K562 (cell line): Measurements from ENCODE around the gene DPEP2NB. TPM values are rescaled to one million over a fixed set of nuclear protein-coding genes. Genes with fewer than 3 reads are reported as not detected.

Experiments
- ATF7 ChIP-seq: fragments of 450-650 bp; IDR thresholded peaks from 2 replicates; pipeline ENCODE4 v1.7.1; 2014; ENCODE audit warnings: mild to moderate bottlenecking, moderate library complexity
- BMI1 ChIP-seq: fragments of 150-350 bp; IDR thresholded peaks from 2 replicates; pipeline ENCODE4 v1.6.1; 2014; ENCODE audit warnings: low read length
- BRD9 ChIP-seq: fragments of 450-650 bp; IDR thresholded peaks from 2 replicates; pipeline ENCODE4 v1.6.1; 2018; ENCODE audit warnings: low read depth; ENCODE audit not compliant: partially characterized antibody
- CBFB ChIP-seq: sonication (generic); formaldehyde crosslinking; IDR thresholded peaks from 2 replicates; pipeline ENCODE4 v1.4.0; 2020; ENCODE audit warnings: mild to moderate bottlenecking, missing genetic modification reagents
- DMBX1 ChIP-seq: fragments of 250-450 bp; sonication (Bioruptor Pico); IDR thresholded peaks from 2 replicates; pipeline ENCODE4 v1.8.0; 2022; ENCODE audit warnings: inconsistent platforms, mild to moderate bottlenecking, moderate library complexity, borderline replicate concordance
- ETV5 ChIP-seq: sonication (generic); formaldehyde crosslinking; IDR thresholded peaks from 2 replicates; pipeline ENCODE4 v1.4.0; 2020; ENCODE audit warnings: low read depth, mild to moderate bottlenecking, missing genetic modification reagents
- FOS ChIP-seq: IDR thresholded peaks from 3 replicates; pipeline ENCODE4 v1.6.1; 2011; ENCODE audit not compliant: insufficient read length; ENCODE audit errors: extremely low read depth
- FOXM1 ChIP-seq, 2 experiments: fragments of 450-650 bp in 1 of 2; sonication (generic) in 1 of 2; formaldehyde crosslinking in 1 of 2; IDR thresholded peaks; 2 replicates each; pipeline versions ENCODE4 v1.6.1 to v1.9.0; 2017 to 2022; ENCODE audit warnings: low read depth in 2 of 2, mild to moderate bottlenecking in 2 of 2, missing genetic modification reagents in 1 of 2, moderate library complexity in 1 of 2
- FOXP1 ChIP-seq: sonication (generic); formaldehyde crosslinking; IDR thresholded peaks from 2 replicates; pipeline ENCODE4 v1.8.0; 2022; ENCODE audit warnings: mild to moderate bottlenecking, missing genetic modification reagents
- KAT7 ChIP-seq: sonication (generic); formaldehyde crosslinking; IDR thresholded peaks from 2 replicates; pipeline ENCODE4 v1.8.0; 2022; ENCODE audit warnings: missing genetic modification reagents, mild to moderate bottlenecking, borderline replicate concordance
- MYC ChIP-seq, 2 experiments: fragments of 250-450 bp in 1 of 2; sonication (Bioruptor Pico) in 1 of 2; IDR thresholded peaks; 2 replicates each; pipeline versions ENCODE4 v1.5.1 to v1.6.1; 2012 to 2021; ENCODE audit warnings: low read depth in 2 of 2, borderline replicate concordance in 1 of 2, improper control_type of control experiment in 1 of 2, low read length in 1 of 2, mild to moderate bottlenecking in 1 of 2, moderate library complexity in 1 of 2
- NEUROD1 ChIP-seq: fragments of 150-350 bp; IDR thresholded peaks from 2 replicates; pipeline ENCODE4 v1.6.1; 2014; ENCODE audit warnings: borderline replicate concordance, low read length, low read depth; ENCODE audit not compliant: partially characterized antibody
- PCBP1 ChIP-seq: fragments of 200-400 bp; formaldehyde crosslinking; IDR thresholded peaks from 2 replicates; pipeline ENCODE4 v1.6.1; 2018; ENCODE audit warnings: mild to moderate bottlenecking, low read depth, low read length; ENCODE audit not compliant: poor library complexity, severe bottlenecking
- RBM39 ChIP-seq: fragments of 200-400 bp; formaldehyde crosslinking; optimal IDR thresholded peaks from 2 replicates; pipeline ENCODE3; 2018; ENCODE audit warnings: low read depth, low read length
- RCOR1 ChIP-seq, 2 experiments: IDR thresholded peaks; 2 replicates each; pipeline ENCODE4 v1.6.1; 2012; ENCODE audit warnings: low read depth in 2 of 2, low read length in 2 of 2, borderline replicate concordance in 1 of 2, improper control_type of control experiment in 1 of 2
- SAP30 ChIP-seq: fragments of 200-600 bp; sonication (generic); IDR thresholded peaks from 2 replicates; pipeline ENCODE4 v1.6.1; 2012; ENCODE audit warnings: borderline replicate concordance, low read depth, mild to moderate bottlenecking, moderate library complexity, low read length, control low read depth, inconsistent platforms; ENCODE audit not compliant: insufficient read depth, poor library complexity, severe bottlenecking
- SMAD2 ChIP-seq: fragments of 150-350 bp; IDR thresholded peaks from 2 replicates; pipeline ENCODE4 v1.6.1; 2014; ENCODE audit warnings: low read depth, mild to moderate bottlenecking, low read length
- polyA plus RNA-seq, 8 experiments: library from polyadenylated mRNA; depleted of rRNA in 4 of 8; stranded (reverse) in 5 of 8; unstranded in 3 of 8; fragments of >200 nt; fragmentation: Nextera tagmentation in 2 of 8; fragmentation: Illumina TruSeq in 1 of 8; extraction: Ambion mirVana in 2 of 8; extraction: Trizol in 1 of 8; gene quantifications; 2 replicates each; pipeline versions ENCODE4 v1.2.1 to v1.2.3, GENCODE V29; 2011 to 2014; ENCODE audit warnings: inconsistent platforms in 1 of 8, missing spikeins in 1 of 8
- total RNA-seq, 7 experiments: library from RNA; depleted of rRNA in 6 of 7; stranded (reverse); fragments of >200 nt in 6 of 7; fragmentation: Illumina TruSeq in 2 of 7; extraction: Trizol in 2 of 7; gene quantifications; 2 replicates each; pipeline versions ENCODE4 v1.2.1 to v1.2.3, GENCODE V29; 2011 to 2021; ENCODE audit warnings: low replicate concordance in 1 of 7
- TF ChIP-seq, protein P1 (sequence below): fragments of 250-450 bp; sonication (Bioruptor Pico); IDR thresholded peaks from 2 replicates; pipeline ENCODE4 v1.8.0; 2022; ENCODE audit warnings: moderate library complexity, mild to moderate bottlenecking, inconsistent platforms
- TF ChIP-seq, protein P2 (sequence below), 2 experiments: IDR thresholded peaks; 2 replicates each; pipeline ENCODE4 v1.6.1; 2012; ENCODE audit warnings: improper control_type of control experiment in 2 of 2, low read depth in 2 of 2, low read length in 2 of 2, borderline replicate concordance in 1 of 2

Gene DPEP2NB
- total and polyA plus RNA-seq, 9 of the 15 experiments (the other 6 are each of a cell fraction or from before 2014, with no cell fraction given): not detected

DNA sequence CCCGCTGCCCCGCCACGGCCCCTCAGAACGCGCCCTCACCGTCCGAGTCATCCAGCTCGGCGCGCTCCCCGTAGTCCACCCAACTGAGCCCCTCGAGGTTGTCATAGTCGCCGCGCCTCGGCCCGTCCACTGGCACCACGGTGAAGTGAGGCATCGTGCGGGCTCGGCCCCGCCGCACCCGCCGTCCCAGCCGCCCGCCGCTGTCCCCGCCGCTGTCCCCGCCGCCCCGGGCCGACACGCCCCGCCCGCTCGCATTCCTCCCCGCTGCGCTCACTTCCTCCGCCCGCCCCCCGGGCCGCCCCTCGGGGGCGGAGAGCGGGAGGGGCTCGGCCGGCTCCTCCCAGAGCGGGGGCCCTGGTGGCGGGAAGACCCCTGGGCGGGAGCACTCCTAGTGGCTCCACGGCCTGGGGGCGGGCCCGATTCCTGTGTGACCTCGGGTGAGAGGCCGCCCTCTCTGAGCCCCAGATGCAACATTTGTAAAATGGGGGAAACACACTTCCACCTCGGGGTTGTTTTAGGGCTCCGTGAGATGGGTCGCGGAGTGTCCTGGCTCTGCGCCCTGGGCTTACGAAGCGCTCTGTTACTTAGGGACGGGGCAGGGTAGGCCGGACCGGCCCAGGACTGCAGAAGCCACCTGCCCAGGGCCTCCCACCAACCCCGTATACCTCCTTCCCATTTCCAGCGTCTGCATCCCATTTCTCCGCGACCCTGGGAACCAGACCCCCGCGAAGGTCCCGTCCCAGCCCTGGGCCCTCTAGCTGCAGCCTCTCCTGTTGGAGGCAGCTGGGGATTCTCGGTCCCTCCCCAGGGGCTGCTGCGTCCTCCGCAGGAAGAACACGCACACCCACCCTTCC is 47.1 kb downstream of the DPEP2NB start, which contains the start of gene SLC12A4 (continued):
- no peak for TF ChIP-seq CBFB (CRISPR knock-in tag)
- no peak for TF ChIP-seq BMI1
- no peak for TF ChIP-seq SMAD2
- TF ChIP-seq FOXM1 (IDR thresholded peaks at IDR 0.05; ENCODE audit: low read depth): peak; percentile 41; the same call in 1 of the 2 replicates
- TF ChIP-seq FOXM1 (CRISPR knock-in tag; IDR thresholded peaks at IDR 0.05; ENCODE audit: low read depth): 0 out of 2 replicates have a peak, but pooled peaks have one; percentile 68
- TF ChIP-seq BRD9: peak; percentile 87
- 0 out of 2 replicates have a peak, but pooled peaks have one; percentile 42 for TF ChIP-seq DMBX1 (CRISPR knock-in tag)
- TF ChIP-seq NEUROD1: peak; percentile 8
- peak; percentile 94 for TF ChIP-seq PCBP1
- peak; percentile 87 for TF ChIP-seq ATF7
- TF ChIP-seq ETV5 (CRISPR knock-in tag): peak; percentile 54; the same call in 1 of the 2 replicates
- peak; percentile 44 to 84; a peak in 3 of 4 replicates for TF ChIP-seq RCOR1 (IDR thresholded peaks at IDR 0.05; ENCODE audit: borderline replicate concordance in 1 of 2, low read depth in 2 of 2, low read length in 2 of 2)
- TF ChIP-seq FOS: no peak
- TF ChIP-seq, protein P1, sequence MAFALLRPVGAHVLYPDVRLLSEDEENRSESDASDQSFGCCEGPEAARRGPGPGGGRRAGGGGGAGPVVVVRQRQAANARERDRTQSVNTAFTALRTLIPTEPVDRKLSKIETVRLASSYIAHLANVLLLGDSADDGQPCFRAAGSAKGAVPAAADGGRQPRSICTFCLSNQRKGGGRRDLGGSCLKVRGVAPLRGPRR (CRISPR knock-in tag): no peak
- TF ChIP-seq, protein P2, sequence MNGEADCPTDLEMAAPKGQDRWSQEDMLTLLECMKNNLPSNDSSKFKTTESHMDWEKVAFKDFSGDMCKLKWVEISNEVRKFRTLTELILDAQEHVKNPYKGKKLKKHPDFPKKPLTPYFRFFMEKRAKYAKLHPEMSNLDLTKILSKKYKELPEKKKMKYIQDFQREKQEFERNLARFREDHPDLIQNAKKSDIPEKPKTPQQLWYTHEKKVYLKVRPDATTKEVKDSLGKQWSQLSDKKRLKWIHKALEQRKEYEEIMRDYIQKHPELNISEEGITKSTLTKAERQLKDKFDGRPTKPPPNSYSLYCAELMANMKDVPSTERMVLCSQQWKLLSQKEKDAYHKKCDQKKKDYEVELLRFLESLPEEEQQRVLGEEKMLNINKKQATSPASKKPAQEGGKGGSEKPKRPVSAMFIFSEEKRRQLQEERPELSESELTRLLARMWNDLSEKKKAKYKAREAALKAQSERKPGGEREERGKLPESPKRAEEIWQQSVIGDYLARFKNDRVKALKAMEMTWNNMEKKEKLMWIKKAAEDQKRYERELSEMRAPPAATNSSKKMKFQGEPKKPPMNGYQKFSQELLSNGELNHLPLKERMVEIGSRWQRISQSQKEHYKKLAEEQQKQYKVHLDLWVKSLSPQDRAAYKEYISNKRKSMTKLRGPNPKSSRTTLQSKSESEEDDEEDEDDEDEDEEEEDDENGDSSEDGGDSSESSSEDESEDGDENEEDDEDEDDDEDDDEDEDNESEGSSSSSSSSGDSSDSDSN (IDR thresholded peaks at IDR 0.05; ENCODE audit: borderline replicate concordance in 1 of 2, low read depth in 2 of 2, low read length in 2 of 2): 0 out of 4 replicates have a peak, but pooled peaks of 1 of the 2 experiments have one; percentile 32
- TF ChIP-seq KAT7 (CRISPR knock-in tag): 0 out of 2 replicates have a peak, but pooled peaks have one; percentile 49
- peak; percentile 50 for TF ChIP-seq SAP30
- TF ChIP-seq RBM39: no peak
- 0 out of 2 replicates have a peak, but pooled peaks have one; percentile 49 for TF ChIP-seq FOXP1
- TF ChIP-seq MYC (IDR thresholded peaks at IDR 0.05; ENCODE audit: low read depth, low read length): peak; percentile 48
- TF ChIP-seq MYC (CRISPR knock-in tag; IDR thresholded peaks at IDR 0.05; ENCODE audit: borderline replicate concordance, low read depth): no peak
